ENCODE measurements around the gene PAK5. TPM values are rescaled to one million over a fixed set of nuclear protein-coding genes. Genes with fewer than 3 reads are reported as not detected.

PAK5 gene
- total and polyA plus RNA-seq, 2 experiments from 2014 or later, result 0.57 to 1.1 TPM

- no peak for TF ChIP-seq STAT1 (IDR thresholded peaks at IDR 0.05; ENCODE audit: unreplicated experiment)
- no peak for TF ChIP-seq CTCF (conservative IDR thresholded peaks at IDR 0.05; ENCODE audit: low read depth in 2 of 2)
- no peak for TF ChIP-seq REST (IDR thresholded peaks at IDR 0.05; ENCODE audit: unreplicated experiment)
- no peak for TF ChIP-seq ZNF331 (CRISPR knock-in tag; IDR thresholded peaks at IDR 0.05; ENCODE audit: low read depth)
- no peak for TF ChIP-seq EZH2phosphoT487 (IDR thresholded peaks at IDR 0.05; ENCODE audit: unreplicated experiment)
- TF ChIP-seq ETS1 (IDR thresholded peaks at IDR 0.05), result no peak
Observed at GRCh38 chr20:9886227-9886626, 47.4 kb upstream of the PAK5 start (continued).

- Histone ChIP-seq H2AFZ (no peak overlapping the region), H3K4me2 (no peak overlapping the region), H4K20me1 (replicated peaks; ENCODE audit: insufficient read depth) (no peaks in the 10 kb centered on the region), H3K4me1 (ENCODE audit: insufficient read depth) (no peaks in the 10 kb centered on the region), H3K4me3 (no peak overlapping the region), H3F3A (replicated peaks; ENCODE audit: low read depth) (no peaks in the 10 kb centered on the region), H3K27ac (ENCODE audit: low read depth) (no peak overlapping the region), H3K36me3 (ENCODE audit: insufficient read depth) (no peaks in the 10 kb centered on the region), H3K9me2 (ENCODE audit: insufficient read depth) (no peaks in the 10 kb centered on the region; the same call in 1 of the 2 replicates), H3K27me3 (ENCODE audit: insufficient read depth) (no peaks in the 10 kb centered on the region), H3K79me2 (replicated peaks; ENCODE audit: insufficient read depth) (no peaks in the 10 kb centered on the region)
- peak; percentile 43 for DNase-seq (ENCODE audit: low spot score)
- Mint-ChIP-seq H3K4me3 (no peak overlapping the region), H3K9me3 (0 out of 3 replicates have a peak, but pooled peaks cover 2% of the 10 kb centered on the region), H3K36me3 (ENCODE audit: low read depth) (no peaks in the 10 kb centered on the region), H3K27ac (no peak overlapping the region), H3K27me3 (ENCODE audit: insufficient read depth, low read depth, poor library complexity) (peaks cover 3% of the 10 kb centered on the region), H3K4me1 (peaks cover 7% of the 10 kb centered on the region)
- TF ChIP-seq ZNF331 (CRISPR knock-in tag; IDR thresholded peaks at IDR 0.05; ENCODE audit: low read depth) (no peak), EZH2 (IDR thresholded peaks at IDR 0.05; ENCODE audit: low read depth, unreplicated experiment) (no peak), ZNF114 (CRISPR knock-in tag; IDR thresholded peaks at IDR 0.05) (no peak), POLR2AphosphoS5 (IDR thresholded peaks at IDR 0.05; ENCODE audit: low read depth) (no peak), ETS1 (IDR thresholded peaks at IDR 0.05) (no peak), EZH2phosphoT487 (IDR thresholded peaks at IDR 0.05; ENCODE audit: unreplicated experiment) (no peak), NANOG (IDR thresholded peaks at IDR 0.05; ENCODE audit: borderline replicate concordance) (no peak), REST (IDR thresholded peaks at IDR 0.05; ENCODE audit: unreplicated experiment) (no peak), CTCF (conservative IDR thresholded peaks at IDR 0.05; ENCODE audit: low read depth in 2 of 2) (peak; percentile 45 to 52)
- ATAC-seq, result peak; percentile 61
Observed at GRCh38 chr20:9884666-9885065, 45.8 kb upstream of the PAK5 start.
